DMS114 treated with DMSO at 0.1 percent for 48 hours (cell line): Measurements from ENCODE around the gene GABBR2.

Experiments used
- DNase-seq: peaks from one replicate; lab custom pipeline; 2025; ENCODE audit not compliant: unreplicated experiment; lab: John Stamatoyannopoulos, UW

GABBR2 gene

DNA sequence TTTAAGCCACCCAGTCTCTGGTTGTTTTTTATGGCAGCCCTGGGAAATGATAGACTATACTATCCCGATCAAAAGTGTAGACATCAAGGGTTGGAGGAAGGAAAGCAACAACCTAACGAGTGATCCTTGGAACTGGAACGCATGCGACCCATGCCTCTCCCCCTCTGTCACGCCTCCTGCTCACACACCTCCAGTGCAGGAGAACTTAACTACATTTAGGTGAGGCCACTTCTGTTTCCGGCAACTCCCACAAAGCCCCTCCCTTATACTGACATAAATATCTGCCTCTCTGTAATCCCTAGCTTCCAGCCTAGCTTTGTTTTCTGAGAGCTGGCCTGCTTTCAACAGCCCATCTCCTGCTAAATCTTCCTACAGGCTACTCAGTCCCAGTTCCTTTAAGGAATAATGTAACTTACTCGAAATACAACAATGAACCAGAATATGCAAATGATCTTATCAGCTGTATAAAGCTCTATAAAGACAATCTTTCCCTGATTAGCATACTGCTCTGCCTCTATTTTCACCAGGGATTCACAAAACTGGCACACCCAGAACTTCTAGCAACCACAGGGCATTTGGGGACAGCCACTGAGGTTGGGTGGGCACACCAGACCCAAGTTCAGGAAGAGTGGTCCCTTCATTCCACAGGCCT is 73.9 kb downstream of the GABBR2 start:
- no peak for DNase-seq

DNA sequence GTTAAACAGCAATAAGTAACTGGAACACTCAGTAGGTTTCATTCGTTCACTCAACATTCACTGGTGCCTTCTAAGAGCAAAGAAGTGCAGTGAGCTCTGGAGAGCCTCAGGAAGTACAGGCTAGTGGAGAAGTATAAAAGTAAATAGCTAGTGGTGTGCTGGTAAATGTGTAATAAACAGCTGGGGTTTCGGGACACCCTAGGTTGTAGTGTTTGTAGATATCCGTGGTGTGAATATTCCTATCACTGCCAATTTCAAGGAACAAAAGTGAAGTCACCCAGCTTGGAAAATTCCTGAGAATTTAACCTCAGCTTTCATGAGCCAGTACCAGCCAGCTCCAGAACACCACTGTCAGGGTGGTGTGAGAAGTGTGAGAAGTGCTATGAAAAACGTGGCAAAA is 75.9 kb downstream of the GABBR2 start:
- no peak for DNase-seq

DNA sequence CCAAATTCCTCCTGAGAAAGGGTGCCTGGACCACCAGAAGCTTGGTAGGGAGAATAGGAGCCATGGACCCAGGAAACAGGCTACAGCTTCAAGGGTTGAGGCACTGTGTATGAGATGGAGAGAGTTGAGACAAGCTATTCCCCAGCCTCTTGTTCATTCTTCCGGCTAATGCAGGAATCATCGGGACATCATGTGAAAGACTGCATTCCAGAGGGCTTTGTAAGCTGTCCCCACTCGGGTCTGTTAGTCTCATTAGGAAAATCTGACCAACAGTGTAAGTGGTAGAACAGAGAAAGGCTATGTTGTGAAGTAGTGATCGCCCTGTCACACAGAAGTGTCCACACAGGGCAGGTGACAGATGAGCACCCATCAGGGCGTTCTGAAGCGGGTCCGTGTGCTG is 81.4 kb downstream of the GABBR2 start:
- no peak for DNase-seq

DNA sequence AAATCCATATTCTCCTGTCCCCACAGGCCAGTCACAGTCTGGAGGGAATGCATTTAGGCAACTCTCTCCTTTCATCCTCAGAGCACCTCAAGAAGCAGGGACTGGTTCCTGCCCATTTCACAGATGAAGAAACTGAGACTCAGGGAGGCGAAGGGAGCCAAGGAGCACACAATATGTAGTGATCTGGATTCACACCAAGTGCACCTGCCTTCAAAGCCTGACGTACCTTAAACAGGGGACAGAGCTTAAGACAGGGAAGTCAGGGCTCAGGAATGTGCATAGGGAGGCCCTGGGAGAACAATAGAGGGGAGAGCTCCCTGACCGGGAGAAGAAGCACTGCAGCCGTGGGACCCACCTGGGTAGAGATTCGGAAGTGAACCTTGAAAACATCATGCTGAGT is 83.0 kb downstream of the GABBR2 start:
- DNase-seq: no peak

DNA sequence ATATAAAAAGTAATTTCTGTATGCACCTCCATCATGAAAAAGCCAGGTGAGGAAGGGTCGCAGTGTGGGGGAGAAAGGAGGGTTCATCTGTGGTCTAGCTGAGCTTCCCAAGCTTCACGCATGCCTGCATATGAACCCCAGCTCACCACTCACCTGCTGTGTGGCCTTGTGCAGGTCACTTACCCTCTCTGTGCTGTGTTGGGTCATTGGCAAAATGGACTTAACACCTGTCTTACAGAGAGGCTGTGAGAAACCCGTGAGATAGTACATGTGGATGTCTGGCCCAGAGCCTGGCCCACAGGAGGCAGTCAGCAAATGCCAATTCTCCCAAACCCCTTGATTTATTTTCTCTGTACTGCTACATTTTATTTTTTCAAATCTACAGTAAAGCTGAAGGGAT is 88.9 kb downstream of the GABBR2 start:
- no peak for DNase-seq

DNA sequence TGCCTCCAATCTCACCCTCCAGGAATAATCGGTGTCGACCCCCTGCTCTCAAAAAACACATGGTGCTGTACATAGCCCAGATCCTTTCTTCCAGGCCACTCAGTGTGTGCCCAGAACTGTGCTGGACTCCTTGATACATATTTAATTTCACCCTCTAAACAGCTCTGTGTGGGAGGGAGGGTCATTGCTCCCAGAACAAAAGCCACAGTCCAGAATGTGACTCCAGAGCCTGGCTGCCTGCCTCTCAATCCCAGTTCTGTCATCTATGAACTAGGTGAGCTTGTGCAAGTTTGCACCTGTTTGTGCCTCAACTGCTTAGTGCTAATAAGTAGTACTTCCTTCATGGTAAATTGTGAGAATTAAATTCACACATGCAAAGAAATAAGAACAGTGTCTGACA is 93.1 kb downstream of the GABBR2 start:
- no peak for DNase-seq

DNA sequence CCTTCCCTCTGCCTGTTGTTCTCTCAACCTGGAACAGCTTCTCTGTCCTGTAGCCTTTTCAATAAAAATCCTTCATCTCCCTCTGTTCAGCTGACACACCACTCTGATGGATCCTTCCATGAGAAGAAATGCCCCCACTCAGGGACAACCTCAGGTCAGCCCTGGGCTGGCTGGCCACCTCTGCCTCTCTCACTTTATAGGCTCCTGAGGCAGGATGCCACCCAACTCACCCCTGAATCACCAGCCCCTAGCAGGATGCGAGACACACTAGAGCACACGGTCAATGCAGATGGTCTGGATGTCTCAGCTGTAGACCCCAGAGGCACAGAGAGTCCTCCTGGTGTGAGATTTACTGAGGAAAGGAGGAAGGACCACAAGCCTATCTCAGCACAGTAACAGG is 93.8 kb downstream of the GABBR2 start:
- no peak for DNase-seq

DNA sequence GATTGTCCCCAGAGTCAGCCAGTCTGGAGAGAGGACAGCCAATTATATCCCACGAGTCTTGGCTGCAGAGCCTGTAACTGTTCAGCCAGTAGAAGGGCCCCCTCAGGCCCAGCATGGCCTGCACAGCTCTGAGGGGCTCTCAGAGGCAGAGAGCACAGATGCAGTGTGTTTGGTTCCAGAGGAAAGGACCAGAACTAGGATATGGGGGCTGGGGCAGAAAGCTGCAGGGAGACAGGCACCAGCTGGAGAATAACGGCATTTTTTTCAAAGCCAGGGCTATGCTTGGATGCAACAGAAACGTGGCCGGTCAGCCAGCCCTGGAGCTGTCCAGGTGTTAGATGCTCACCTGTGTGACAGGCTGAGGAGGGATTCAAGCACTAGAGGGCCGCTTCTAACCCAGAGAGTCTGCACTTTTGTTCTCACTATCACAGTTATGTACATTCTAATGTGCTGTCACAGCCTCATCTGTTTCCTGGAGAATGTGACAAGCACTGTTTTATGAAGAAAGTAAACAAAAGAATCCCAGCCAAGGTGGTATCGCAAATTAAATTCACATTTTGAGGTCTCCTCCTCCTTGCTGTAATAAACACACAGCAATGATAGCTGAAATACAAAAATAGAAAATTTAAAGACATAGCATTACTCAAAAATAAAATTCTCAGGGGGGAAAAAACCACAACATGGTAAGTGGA is 96.5 kb downstream of the GABBR2 start:
- DNase-seq: no peak

DNA sequence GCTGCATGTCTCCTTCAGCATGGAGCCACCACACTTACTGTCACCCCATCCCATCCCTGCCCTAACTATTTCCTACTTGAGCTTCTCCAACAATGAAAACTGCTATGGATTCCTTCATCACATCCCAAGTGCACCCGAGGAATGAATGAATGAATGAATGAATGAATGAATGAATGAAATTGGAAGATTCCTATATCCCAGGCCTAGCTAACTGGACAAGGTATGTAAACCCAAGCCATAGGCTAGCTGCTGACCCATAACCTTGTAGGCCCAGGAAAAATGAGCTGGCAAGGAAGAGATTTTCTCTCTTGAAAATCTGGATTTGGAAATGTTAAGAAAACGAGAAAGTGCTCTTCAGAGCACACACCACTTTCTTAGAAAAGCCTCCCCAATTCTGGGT is 97.4 kb downstream of the GABBR2 start:
- no peak for DNase-seq

DNA sequence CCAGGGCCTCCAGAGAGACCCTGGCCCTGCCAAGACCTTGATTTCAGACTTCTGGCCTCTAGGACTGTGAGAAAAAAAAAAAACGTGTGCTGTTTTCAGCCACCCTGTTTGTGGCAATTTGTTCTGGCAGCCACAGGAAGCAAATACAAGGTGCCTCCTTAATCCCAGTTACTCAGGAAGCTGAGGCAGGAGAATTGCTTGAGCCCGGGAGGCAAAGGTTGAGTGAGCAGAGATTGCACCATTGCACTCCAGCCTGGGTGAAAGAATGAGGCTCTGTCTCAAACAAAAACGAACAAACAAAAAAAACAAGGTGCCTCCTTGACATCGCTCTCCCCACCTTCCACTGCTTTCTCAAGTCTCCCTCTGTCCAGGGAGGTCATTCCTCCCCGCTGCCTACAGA is 98.0 kb downstream of the GABBR2 start:
- no peak for DNase-seq

DNA sequence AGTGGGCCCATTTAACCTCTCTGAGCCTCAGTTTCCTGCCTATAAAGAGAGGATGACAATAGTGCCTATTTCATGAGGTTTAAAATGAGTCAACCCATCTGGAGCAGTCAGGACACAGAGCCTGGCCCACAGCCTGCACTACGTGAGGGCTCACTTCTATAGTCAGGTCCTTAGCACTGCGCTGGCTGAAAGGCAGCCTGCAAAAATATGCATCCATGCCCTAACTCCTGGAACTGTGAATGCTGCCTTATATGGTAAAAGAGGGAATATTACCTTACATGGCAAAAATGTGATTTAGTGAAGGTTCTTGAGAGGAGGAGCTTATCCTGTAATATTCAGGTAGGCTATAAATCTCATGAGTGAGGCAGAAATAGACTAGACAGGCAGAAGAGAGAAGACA is 98.5 kb downstream of the GABBR2 start:
- DNase-seq: no peak

DNA sequence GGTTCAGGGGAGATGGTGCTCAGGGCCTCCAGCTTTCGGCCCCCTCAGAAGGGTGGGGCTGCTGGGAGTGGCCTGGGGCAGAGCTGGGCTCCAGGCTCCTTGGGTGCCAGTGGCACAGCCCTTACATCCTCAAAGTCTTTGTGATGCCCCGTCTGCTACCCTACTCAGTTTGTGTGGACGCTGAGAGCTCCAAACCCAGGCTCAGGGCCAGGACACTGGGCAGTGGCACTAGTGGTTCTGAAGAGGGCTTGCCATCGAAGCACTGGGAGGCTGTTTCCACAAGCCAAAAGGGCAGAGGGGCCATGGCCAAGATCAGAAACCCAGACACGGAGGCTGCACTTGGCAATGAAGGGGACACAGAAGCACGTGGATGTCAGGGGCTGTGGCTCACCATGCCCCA is 99.1 kb downstream of the GABBR2 start:
- DNase-seq: no peak

DNA sequence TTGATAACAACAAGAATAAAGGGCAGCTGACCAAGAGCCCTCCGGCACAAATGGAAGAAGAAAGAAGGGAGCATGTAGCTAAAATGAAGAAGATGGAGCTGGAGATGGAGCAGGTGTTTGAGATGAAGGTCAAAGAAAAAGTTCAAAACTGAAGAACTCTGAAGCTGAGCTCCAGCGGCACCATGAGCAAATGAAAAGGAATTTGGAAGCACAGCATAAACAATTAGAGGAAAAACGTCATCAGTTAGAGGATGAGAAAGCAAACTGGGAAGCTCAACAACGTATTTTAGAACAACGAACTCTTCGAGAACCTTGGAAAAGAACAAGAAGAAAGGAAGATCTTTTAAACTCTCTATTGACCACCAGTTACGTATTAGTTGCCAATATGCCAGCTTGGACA is 100.9 kb downstream of the GABBR2 start:
- DNase-seq: no peak

DNA sequence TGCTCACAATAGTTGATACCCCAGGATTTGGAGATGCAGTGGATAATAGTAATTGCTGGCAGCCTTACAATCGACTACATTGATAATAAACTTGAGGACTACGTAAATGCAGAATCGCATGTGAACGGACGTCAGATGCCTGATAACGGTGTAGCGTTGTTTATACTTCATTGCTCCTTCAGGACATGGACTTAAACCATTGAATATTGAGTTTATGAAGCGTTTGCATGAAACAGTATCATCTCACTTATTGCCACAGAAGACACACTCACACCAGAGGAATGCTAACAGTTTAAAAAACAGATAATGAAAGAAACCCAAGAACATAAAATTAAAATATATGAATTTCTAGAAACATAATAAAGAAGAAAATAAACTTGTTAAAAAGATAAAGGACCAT is 101.6 kb downstream of the GABBR2 start:
- DNase-seq: no peak

DNA sequence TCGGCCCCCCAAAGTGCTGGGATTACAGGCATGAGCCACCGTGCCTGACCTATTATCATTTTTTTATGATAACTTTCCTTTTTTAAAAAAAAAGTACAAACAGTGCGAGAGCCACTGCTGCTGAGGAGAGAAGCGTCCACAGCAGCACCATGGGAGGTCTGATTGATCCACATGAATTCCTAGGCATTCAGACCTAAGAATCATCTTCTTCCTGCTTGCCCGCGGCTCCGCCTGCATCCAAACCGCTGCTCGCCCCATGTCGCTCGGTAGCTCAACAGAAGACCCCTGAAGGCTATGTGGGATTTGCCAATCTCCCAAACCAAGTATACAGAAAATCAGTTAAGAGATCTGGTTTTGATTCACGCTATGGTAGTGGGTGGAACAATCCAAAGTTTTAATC is 102.0 kb downstream of the GABBR2 start:
- DNase-seq: no peak

DNA sequence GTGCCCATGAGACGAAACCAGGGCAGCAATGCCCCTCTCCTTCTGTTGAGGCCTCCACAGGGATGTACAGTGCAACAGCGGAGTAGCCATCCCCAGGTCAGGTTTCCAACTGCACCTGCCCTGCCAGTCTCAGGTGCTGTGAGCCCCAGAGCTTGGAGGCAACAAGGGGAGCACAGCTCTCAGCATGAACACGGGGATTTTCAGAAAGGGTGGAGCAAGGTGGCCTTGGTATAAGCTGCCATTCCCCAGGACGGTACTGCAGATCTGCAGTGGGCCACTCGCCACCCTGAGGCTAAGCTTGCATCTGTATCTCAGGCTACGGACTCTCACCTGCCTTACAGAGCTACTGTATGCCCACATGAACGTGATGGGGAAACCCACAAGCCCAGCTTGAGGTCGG is 103.6 kb downstream of the GABBR2 start:
- DNase-seq: no peak

DNA sequence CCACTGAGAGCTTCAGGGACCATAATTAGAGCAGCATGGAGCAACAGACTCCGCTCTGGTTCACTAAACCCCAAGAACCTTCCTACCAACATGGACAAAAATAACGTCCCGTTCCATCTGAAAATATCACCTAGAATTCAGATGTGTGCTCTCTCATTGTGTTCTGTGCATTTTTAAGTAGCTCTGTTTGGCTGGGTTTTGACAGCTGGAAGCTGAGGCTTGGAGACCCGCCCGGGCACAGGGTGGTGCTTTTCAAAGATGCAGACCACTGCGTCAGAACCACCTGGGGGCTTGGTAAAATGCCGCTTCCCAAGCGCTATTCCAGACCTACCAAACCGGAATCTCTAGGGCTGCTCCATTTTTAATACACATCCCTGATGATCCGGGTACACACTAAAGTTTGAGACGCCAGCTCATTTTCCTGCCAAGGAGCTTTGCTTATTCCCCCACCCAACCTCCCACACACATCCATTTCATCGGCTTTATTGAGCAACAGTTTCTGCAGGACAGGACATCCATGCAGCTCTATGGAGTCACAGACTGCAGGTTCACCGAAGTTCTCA is 104.8 kb downstream of the GABBR2 start:
- no peak for DNase-seq

DNA sequence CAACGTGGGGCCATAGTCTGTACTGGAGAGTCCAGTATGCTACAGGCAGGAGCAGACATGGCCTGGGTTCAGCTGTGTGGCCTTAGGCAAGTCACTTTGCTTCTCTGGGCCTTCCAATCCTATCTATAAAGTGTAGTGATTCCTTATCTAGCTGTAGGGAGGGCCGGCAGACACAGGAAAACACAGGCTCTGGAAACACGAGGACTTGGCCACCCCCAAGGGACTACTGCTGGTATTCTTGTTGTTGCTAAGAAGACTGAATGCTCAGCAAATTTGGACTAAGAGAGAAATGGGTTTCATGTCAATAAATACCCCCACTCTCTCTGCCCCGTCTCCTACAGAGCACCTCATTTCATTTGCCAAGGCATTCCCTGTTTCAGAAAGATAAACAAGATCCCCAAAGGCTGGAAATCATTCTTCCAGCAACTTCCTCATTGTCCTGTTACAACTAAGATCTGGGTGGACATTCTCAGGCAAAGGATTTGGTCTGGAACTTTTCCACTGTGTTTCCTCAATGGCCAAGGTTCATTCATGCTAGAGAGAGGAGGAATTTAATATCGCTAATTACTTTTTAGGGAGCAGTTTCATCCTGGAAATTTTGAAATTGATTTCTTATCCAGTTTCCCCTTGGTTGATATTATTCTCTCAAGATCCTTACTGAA is 105.8 kb downstream of the GABBR2 start:
- DNase-seq: no peak

DNA sequence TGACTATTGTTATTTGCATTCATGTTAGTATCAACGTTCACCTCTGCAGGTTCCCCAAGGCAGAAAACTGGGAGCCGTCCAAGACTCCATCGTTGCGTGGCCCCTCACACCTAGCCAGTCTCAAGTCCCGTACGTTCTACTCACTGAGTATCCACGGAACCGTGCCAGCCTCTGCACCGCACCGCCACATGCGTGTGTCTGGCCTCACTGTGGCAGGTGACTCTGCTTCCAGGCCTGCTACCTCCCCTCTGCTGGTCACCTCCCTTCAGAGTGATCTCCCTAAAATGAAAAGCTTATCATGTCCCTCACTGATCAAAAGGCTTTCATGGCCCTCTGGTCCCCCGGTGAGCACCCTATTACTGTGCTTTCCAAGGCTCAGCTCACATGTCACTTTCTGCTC is 108.1 kb downstream of the GABBR2 start:
- DNase-seq: no peak

DNA sequence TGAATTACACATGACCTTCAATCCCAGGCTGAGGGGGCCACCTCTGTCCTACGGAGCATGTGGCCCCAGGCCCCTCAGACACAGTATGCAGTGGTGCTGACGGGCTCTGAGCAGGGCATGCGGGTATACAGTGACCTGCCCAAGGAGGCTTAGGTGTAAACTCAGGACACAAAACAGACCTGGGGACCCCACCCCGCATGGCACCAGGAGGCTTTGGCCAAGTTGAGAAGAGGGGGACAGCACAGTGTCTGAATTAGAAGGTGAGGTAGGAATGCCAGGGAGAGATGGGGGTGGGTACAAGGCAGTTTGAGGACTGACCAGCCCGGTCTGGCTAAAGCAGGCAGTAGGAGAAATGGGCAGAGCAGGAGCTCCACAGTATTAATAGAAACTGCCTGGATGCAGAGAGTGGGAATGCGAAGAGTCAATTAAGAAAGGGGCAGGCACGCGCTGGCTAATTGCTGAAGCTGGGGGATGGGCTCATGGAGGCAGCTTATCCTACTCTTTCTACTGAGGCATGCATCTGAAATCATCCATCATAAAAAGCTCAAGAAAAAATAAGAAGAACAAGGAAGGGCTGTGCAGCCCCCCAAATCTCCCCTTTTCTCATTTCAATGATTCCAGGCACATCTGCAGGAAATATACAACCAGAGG is 109.0 kb downstream of the GABBR2 start:
- no peak for DNase-seq

DNA sequence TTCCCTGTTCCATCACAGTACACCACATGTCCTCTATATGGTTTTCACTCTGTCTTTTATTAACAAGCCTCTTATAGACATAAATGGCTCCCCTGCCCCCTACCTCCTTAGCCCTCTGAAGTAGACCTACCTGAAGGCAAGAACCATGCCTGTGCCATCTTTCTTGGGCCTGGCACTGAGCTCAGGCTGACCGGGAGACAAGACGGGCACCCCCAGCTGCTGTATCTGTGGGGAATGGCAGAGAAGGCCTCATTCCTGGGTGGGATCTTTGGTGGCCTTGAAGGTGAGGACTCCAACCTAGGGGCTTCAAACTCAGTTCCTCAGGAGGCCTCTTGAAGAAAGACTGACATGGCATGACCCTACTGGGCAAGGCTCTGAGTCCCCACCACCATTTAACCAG is 109.9 kb downstream of the GABBR2 start:
- DNase-seq: no peak
